NT2/D1 (cell line): ENCODE measurements around the gene CACNA1D.

Experiments used
- SUZ12 ChIP-seq: IDR thresholded peaks from 2 replicates; pipeline ENCODE4 v1.6.1; 2011; ENCODE audit not compliant: insufficient read length, insufficient read depth; ENCODE audit errors: extremely low read depth
- YY1 ChIP-seq: IDR thresholded peaks from 2 replicates; pipeline ENCODE4 v1.6.1; 2011; ENCODE audit not compliant: insufficient read length, insufficient read depth
- ZNF274 ChIP-seq: IDR thresholded peaks from 2 replicates; pipeline ENCODE4 v1.6.1; 2011; ENCODE audit warnings: mild to moderate bottlenecking, low read depth, low read length

DNA sequence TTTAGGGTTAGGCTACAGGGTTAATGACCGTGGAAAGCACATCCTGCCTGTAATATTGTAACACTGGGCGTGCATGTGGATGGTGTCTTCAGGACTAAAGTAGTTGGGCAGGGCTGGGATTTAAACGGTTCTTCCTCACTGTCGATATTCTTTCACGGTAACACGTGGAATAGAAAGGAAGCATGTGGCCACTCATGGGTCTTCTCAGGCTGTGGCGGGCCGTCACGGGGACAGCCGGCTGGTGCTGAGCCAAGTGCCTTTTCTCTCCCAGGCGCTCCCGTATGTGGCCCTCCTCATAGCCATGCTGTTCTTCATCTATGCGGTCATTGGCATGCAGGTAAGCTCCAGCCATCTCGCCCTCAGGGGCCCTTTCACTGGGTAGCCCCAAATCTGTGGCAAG, 278.2 kb downstream of the CACNA1D start:
- TF ChIP-seq SUZ12 (no peak), ZNF274 (no peak), YY1 (no peak)
